SK-MEL-5 (cell line): Measurements from ENCODE around the gene CAMTA1. TPM values are rescaled to one million over a fixed set of nuclear protein-coding genes. Genes with fewer than 3 reads are reported as not detected.

ENCODE experiments used
- DNase-seq: peaks from one replicate; pipeline ENCODE4 v3.0.0-alpha.2; 2016; ENCODE audit warnings: low read depth, low spot score
- in situ Hi-C: cut with HindIII; loops from 2 replicates; pipeline ENCODE4 v1.10.0; 2016; ENCODE audit warnings: low sequenced_read_pairs, high pct_unique_total_duplicates, low pct_unique_long_range_greater_than_20kb
- total RNA-seq: library from RNA; depleted of rRNA; stranded (reverse); fragments of >200 nt; shearing (Covaris generic); gene quantifications from 2 replicates; pipeline ENCODE4 v1.2.3, GENCODE V29; 2014

The CAMTA1 gene
- total RNA-seq, 1 experiment from 2014 or later = 47.4 TPM

DNA sequence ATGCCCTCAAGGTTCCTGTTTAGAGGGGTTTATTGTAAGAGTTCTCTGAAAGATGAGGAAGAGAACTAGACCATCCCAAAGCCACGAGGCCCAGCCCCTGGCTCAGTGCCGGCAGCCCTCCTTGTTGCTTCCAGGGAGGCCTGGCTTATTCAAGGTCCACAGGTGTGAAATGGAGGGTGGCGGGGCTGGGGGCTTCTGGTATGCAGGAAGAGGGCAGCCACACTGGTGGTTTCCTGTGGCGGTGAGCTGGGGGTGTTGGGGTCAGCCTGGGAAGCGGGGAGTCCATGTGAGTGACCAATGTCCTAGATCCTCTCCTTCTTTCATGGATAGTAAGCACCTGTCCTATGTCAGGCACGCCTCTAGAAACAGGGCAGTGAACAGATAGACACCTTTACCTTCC lies 138.2 kb downstream of the CAMTA1 start:
- no peak for DNase-seq
- in situ Hi-C loops = no loop called here

DNA sequence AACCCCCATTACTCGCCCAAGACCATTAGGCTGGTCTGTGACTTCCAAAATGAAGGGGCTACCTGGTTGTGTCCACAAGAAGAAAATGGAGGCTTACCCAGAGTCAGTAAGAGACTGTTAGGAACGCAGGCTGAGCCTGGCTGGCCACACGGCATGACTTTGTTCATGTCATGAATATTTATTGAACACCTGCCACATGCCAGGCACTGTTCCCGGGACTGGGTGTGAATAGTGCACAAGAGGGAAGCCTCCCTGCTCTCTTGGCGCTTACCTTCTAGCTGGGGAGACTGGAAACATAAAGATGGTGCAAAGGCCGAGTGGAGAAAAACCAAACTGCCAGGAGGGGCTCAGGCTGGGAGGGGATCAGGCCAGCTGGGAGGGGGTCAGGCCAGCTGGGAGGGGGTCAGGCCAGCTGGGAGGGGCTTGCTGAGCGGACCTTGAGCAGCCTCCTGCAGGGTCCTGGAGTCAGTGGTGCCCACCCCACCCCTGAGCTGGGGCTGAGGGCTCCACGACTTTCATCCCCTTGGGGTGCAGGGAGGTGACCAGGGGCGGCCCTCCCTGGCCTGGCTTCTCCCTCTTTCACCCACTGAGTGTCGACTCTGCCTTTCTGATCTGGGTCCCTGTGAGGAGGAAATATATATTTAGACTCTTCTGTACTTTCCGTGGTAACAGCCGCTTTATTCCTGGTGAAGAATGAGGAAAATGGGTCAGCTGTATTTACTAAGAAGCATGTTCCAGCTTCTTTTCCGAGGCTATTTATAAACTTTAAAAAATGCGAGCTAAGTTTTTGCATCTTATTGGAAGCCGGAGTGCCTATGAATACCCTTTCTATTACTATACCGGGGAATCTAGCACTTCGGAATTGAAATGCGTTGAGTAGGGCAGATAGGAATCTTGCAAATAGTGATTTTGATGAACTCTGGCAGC lies 139.0 kb downstream of the CAMTA1 start:
- in situ Hi-C loops = no loop called here
- no peak for DNase-seq

- in situ Hi-C loops = no loop called here
Measured at GRCh38 chr1:6924891-6925290, 139.6 kb downstream of the CAMTA1 start.

DNA sequence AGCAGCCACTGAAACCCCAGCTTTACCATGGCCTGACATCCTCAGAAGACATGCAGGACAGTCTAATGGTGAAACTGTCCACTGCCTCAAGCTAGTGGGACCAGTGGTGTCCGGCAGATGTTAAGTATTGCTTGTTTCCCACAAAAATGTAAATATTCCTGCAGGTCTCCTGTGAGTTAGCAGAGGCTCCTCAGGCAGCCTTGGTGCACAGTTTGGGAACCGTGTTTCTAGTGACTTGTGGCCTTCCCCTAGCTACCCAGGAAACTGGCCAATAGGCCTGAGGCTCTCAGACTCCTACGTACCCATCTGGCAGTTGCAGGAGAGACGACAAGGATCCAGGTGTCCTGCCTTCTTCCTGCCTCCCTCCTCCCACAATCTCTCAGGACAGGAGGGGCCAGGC lies 142.4 kb downstream of the CAMTA1 start:
- no peak for DNase-seq
- in situ Hi-C loops = no loop called here

More at GRCh38 chr1:6924891-6925290, 139.6 kb downstream of the CAMTA1 start:
- DNase-seq = no peak

GRCh38 chr1:6928106-6928885 lies 143.0 kb downstream of the CAMTA1 start:
- DNase-seq = no peak
- in situ Hi-C loops = no loop called here

GRCh38 chr1:6930732-6931300 lies 145.6 kb downstream of the CAMTA1 start:
- DNase-seq = no peak
- in situ Hi-C loops = no loop called here

DNA sequence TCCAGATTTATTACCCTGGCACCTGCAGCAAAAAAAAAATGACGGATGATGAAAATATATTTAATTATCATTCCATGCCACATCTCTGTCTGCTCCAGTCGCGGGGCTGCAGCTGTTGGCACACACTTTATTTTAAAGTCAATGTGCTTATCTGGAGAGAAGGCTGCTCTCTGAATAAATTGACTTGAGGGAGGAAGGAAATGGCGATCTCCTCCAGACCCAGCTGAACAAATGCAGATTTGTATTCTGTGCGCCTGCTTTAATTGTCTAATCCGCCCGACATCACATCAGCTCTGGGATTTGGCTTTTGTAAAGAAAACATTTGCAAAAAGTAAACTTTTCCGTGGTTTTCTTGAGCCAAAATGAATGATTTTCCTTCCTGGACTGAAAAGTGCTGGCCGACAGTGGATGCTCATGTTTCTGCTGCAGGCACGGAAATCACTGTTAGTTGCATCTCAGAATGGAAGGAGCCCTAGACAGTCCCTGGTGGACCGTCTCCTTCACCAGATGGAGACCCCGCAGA lies 150.2 kb downstream of the CAMTA1 start:
- in situ Hi-C loops = no loop called here
- no peak for DNase-seq

- in situ Hi-C loops = no loop called here
- DNase-seq = no peak
Measured at GRCh38 chr1:6935911-6936690, 150.8 kb downstream of the CAMTA1 start.

DNA sequence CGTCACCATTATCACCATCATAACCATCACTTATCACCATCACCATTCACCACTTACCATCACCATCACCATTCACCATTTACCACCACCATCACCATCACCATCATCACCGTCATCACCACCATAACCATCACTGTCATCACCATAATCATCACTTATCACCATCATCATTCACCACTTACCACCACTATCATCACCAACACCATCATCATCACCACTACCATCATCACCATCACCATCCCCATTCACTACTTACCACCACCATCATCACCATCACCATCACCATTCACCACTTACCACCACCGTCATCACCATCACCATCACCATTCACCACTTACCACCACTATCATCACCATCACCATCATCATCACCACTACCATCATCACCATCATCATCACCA lies 151.8 kb downstream of the CAMTA1 start:
- DNase-seq = no peak
- in situ Hi-C loops = no loop called here

DNA sequence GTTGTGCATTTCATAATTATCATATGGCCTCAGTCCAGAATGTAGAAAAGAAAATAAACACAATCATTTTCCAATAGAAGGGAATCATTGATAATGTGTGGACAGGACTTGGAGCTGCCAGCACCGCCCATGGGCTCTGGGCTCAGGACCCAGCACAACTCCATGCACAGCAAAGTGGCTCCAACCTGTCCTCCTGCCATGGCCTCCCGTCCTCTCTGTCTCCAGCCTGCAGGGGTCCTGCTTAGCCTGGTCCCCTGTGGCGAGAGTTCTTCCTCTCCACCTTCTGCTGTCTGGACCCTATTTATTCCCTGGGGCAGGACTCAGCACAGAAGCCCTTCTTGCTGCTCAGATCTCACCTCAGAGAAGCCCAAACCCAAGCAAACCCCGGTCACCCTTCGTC lies 154.1 kb downstream of the CAMTA1 start:
- DNase-seq = no peak
- in situ Hi-C loops = no loop called here

DNA sequence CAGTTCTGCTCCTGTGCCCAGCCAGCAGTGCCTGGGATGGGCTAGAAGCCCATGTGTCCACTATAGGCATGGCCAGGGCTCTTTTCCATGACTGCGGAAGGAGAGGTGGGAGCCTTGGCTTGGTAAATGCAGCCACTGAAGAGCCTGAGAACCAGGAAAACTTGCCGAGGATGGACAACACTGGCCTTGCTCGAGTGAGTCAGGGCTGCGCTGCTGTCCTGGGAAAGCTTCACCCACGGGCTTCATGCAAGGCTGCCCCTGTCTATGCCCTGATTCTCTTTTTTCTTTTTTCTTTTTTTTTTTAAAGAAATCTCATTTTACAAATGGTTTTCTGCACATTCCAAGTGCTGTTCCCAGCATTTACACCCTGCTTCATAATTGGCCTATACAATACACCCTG lies 156.5 kb downstream of the CAMTA1 start:
- in situ Hi-C loops = no loop called here
- DNase-seq = no peak

DNA sequence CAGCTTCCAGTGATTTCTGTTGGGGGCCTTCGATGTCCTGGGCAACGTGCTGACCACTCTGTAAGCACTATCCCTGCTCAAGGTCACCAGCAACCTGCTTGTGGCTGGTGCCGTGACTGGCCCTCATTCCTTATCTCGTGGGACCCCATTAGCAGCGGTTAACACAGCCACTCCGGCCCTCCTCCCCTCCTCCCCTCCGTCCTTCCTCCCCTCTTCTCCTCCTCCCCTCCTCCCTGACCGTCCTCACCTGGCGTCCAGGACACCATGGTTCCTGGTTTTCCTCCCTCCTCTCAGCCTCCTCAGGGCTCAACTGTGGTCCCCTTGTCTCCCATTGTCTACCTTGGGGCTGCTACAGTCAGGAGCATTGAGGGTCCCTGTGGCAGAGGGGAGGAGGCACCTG lies 157.7 kb downstream of the CAMTA1 start:
- in situ Hi-C loops = no loop called here

GRCh38 chr1:6944434-6944833 lies 159.2 kb downstream of the CAMTA1 start:
- in situ Hi-C loops = no loop called here
- DNase-seq = no peak

More for the DNA sequence above, 157.7 kb downstream of the CAMTA1 start:
- DNase-seq = no peak

DNA sequence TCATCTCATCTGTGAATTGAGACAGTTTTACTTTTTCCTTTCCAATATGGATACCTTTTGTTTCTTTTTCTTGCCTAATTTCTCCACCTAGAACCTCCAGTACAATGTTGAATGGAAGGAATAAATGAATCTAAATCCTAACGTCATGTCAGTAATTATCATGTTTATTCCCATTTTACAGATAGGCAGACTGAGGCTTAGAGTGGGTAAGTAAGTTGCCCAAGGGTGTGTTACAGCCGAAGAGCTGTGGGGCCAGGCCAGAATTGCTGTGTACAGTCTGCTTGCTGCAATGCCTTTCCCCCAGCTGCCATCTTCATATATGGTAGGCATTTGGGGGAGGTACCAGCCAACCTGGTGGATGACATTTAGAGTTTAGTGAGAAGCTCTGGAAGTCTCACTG lies 162.7 kb downstream of the CAMTA1 start:
- in situ Hi-C loops = no loop called here
- no peak for DNase-seq

DNA sequence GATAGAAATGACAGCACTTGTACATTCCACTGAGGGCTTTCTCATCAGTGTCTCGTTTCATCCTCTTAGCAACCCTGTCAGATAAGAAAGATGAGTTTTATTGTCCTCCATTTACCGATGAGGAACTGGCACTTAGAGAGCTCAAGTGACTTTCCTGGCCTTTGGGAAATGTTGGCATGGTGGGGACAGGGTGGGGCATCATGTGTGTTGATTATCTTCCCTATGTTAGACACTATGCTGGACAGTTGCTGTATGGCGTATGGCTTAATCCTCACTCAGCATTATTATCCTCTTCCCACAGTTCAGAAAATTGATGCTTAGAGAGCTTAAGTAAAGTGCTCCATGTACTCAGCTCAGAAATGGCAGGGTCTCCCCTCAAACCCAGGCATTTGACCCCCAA lies 163.2 kb downstream of the CAMTA1 start:
- no peak for DNase-seq
- in situ Hi-C loops = no loop called here

- in situ Hi-C loops = no loop called here
- DNase-seq = no peak
Measured at GRCh38 chr1:6948861-6949260, 163.6 kb downstream of the CAMTA1 start.

DNA sequence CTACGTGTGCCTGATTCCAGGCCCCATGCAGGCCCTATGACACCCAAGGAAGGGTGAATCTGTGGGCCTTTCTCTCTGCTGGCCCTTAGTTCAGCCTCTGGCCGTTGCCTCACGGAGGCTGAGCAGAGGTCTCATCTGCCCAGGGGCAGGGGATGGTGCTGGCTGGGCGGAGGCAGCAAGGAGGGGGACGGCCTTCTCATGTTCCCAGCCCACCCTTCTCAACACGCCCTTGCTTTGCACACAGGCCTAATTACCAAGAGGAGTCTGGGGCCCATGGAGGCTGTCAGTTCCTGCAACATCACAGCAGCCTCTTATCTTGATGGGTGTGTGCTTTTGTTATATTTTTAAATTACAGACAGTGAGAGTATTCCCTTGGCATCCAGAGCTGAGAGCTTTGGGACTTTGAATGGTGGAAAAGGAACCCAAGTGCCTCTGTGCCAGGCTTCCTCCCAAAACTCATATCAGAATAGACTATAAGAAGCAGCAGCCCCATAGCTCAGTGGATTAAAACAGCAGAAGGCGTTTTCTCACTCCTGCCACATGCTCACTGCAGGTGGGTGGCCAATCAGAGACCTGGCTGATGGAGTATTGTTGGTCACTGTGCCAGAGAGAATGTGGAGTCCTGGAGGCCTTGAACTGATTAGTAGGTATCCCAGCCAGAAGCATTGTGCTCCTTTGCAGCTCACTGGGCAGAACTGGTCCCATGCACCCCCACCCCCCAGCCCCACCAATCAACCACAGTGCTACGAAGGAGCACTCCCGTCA lies 164.9 kb downstream of the CAMTA1 start:
- DNase-seq = no peak
- in situ Hi-C loops = no loop called here
